ENCODE data around the gene ASF1A.
"Not testable (repeated sequence)": the region's sequence is repeated elsewhere in the genome, so short reads cannot be mapped to it uniquely, and the experiment has no call there.

Gene ASF1A

GRCh38 chr6:118893807-118894424 lies at the start of gene ASF1A:
TSS of gene ASF1A (plus strand) at chr6:118894152. CDS start at chr6:118894414, 262 bp downstream.
- DNase-seq (ENCODE audit: low read depth, low spot score) = peak; percentile 80

- DNase-seq (ENCODE audit: low read depth, low spot score) = no peak
Measured at GRCh38 chr6:118844915-118845314, 49.0 kb upstream of the ASF1A start.

GRCh38 chr6:118853408-118853807 lies 40.5 kb upstream of the ASF1A start:
- DNase-seq (ENCODE audit: low read depth, low spot score) = no peak

GRCh38 chr6:118856301-118856700 lies 37.7 kb upstream of the ASF1A start:
- DNase-seq (ENCODE audit: low read depth, low spot score) = no peak

- DNase-seq (ENCODE audit: low read depth, low spot score) = no peak
Measured at GRCh38 chr6:118859517-118860064, 34.4 kb upstream of the ASF1A start.

GRCh38 chr6:118860363-118860762 lies 33.6 kb upstream of the ASF1A start:
- DNase-seq (ENCODE audit: low read depth, low spot score) = no peak

- DNase-seq (ENCODE audit: low read depth, low spot score) = no peak
Measured at GRCh38 chr6:118860880-118861279, 33.1 kb upstream of the ASF1A start.

GRCh38 chr6:118862443-118862842 lies 31.5 kb upstream of the ASF1A start:
- DNase-seq (ENCODE audit: low read depth, low spot score) = no peak

- no peak for DNase-seq (ENCODE audit: low read depth, low spot score)
Measured at GRCh38 chr6:118864341-118865099, 29.4 kb upstream of the ASF1A start.

GRCh38 chr6:118865100-118865391 lies 28.9 kb upstream of the ASF1A start:
- DNase-seq (ENCODE audit: low read depth, low spot score) = no peak

- no peak for DNase-seq (ENCODE audit: low read depth, low spot score)
Measured at GRCh38 chr6:118867181-118867580, 26.8 kb upstream of the ASF1A start.

- not testable (repeated sequence) for DNase-seq (ENCODE audit: low read depth, low spot score)
Measured at GRCh38 chr6:118868901-118869300, 25.1 kb upstream of the ASF1A start.

- DNase-seq (ENCODE audit: low read depth, low spot score) = no peak
Measured at GRCh38 chr6:118869350-118869749, 24.6 kb upstream of the ASF1A start.

- no peak for DNase-seq (ENCODE audit: low read depth, low spot score)
Measured at GRCh38 chr6:118869894-118870589, 23.9 kb upstream of the ASF1A start.

- no peak for DNase-seq (ENCODE audit: low read depth, low spot score)
Measured at GRCh38 chr6:118871331-118871730, 22.6 kb upstream of the ASF1A start.

GRCh38 chr6:118872318-118872717 lies 21.6 kb upstream of the ASF1A start:
- no peak for DNase-seq (ENCODE audit: low read depth, low spot score)

GRCh38 chr6:118872726-118873125 lies 21.2 kb upstream of the ASF1A start:
- DNase-seq (ENCODE audit: low read depth, low spot score) = no peak

GRCh38 chr6:118873239-118873638 lies 20.7 kb upstream of the ASF1A start:
- DNase-seq (ENCODE audit: low read depth, low spot score) = no peak

- DNase-seq (ENCODE audit: low read depth, low spot score) = no peak
Measured at GRCh38 chr6:118875672-118876071, 18.3 kb upstream of the ASF1A start.

GRCh38 chr6:118876198-118876597 lies 17.8 kb upstream of the ASF1A start:
- no peak for DNase-seq (ENCODE audit: low read depth, low spot score)

GRCh38 chr6:118876814-118877213 lies 17.1 kb upstream of the ASF1A start:
- no peak for DNase-seq (ENCODE audit: low read depth, low spot score)

- no peak for DNase-seq (ENCODE audit: low read depth, low spot score)
Measured at GRCh38 chr6:118877806-118878205, 16.1 kb upstream of the ASF1A start.

Data from activated naive CD8-positive, alpha-beta T cell treated with anti-CD3 and anti-CD28 coated beads, Interleukin-2, amount 50 U/mL, for 16 hours (primary cell).